ENCODE data around the gene FBXL4.

GRCh38 chr6:98831959-98832283, 115.8 kb downstream of the FBXL4 start:
- TF ChIP-seq CTCF (conservative IDR thresholded peaks at IDR 0.05; ENCODE audit: low read length) = no peak
- no peak for TF ChIP-seq EZH2phosphoT487 (IDR thresholded peaks at IDR 0.05; ENCODE audit: borderline replicate concordance, low read depth, low read length)
